Measurements from ENCODE around the gene LHPP.

Gene LHPP

DNA sequence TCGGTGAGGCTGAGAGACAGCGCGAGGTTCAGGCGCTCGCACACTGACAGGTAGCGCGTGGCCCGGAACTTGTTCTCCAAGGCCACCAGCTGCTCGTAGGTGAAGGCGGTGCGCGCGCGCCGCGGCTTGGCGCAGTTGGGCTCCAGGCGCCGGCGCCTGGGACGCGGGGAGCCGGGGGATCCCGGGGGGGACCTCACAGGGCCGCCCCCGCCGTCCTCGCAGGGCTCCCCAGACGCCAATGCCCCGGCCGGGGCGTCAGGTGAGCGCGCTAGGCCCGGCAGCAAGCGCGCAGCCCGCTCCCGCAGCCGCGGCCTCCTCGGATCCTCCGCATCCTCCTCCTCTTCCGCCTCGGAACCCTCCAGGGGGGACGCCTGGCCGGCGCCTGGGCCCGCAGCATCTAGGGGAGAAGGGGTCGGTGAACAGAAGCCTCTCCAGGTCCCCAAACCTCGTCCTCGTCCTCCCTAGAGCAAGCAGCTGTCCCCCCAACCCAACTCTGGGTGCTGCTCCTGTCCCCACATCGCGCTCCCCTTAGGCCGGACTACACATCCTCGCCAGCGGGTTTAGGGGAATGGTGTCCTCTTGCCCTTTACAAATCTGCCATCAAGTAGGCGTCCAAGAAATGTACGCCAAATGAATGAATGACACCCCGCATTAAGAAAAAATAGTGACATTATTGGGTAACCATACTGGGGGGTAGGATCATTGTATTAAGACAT is 13.7 kb upstream of the LHPP start:
- no peak for DNase-seq (ENCODE audit: low read depth)

DNA sequence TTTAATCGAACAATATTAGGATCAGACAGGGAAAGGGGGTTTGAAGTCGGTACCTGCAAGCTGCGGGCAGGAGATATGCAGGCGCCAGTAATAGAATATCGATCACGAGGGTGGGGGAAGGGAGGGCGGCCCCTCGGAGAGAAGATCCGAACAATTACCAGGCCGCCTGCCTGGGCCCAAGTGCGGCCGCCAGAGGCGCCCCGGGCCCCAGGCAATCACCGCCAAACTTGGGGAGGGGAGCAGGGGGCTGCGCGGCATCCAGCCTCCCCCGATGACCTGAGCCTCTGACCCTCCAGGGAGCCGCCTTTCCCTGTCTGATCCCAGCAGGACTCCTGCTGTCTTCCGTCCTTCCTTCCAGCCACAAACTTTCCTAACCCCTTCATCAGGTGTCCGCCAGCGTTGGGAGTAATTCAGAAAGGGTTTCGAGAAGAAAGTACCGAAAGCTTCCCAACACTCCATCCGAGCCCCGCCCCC is 12.9 kb upstream of the LHPP start:
- no peak for DNase-seq (ENCODE audit: low read depth)

DNA sequence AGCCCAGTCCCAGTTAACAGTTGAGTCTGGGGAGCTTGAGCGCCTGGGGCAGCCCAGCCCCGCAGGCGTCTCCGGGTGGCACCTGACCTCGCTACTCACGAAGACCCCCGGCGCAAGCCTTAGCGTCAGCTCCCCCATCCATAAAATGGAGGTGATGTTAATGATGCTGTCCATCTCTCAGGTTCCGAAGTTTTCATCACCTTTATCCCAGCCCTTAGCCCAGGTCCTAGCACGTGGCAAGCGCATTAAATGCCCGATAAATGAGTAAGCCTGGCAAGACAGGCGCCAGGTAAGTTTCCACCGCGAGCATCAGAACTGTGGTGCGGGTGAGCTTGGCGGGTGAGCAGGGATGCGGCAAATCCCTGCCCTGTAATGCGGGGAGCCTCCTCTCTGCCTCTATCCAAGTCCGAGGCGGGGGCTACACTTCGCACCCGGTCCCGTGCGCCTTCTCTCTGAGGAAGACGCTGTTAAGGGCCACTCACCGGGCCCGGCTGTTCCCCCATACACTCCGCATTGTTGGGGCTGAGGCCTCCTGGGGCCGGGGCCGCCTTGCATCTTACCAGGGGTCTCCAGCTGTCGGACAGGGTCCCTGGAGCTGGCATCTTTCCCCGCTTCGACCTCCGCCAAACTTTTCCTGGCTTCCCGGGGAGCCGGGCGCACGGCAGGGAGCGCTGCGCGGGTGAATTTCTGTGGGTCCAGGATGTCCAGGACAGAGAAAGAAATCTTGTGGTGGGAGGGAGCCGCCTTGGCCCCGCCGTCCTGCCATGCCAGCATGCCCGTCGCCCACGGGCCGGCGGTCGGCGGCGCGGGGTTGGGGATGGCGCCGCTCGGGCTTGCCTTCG is 12.2 kb upstream of the LHPP start:
- DNase-seq (ENCODE audit: low read depth) = no peak

DNA sequence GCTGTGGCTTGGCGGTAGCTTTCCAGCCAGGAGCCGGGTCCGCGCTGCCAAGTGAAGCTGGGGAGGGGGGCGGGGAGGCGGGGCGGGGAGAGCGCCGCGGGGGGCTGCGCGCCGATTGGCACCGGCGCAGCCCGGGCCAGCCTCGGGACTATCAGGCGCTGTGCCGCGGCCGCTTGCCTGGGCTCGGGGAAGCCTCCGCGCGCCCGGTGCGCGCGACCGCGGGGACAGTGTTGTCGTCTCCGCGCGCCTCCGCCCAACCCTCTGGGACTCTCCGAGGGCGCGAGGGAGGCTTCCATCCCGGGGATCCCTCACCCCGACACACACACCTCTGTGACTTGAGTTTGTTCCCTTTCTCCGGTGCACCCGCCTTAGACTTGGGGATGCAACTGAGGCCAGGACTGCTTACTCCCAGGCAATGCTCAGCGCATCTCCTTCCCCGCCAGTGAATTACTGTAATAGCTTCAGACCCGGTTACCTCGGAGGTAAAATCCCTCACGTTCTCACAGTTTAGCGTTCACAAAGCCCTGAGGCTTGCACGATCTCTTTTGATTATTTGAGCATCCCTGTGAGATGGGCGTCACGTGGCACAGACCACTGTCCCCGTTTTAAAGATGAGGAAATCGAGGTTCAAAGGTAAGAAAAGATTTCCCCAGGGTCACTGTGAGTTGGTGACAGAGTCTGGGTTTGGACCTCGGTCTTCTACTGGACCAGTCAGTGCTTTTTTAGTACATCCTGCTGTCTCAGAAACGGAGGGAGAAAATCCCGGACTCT is 11.4 kb upstream of the LHPP start, which contains the start of gene NKX1-2:
Gene NKX1-2 (minus strand): TSS at position 24 of the 771 bp plus-strand sequence. CDS start 92 bp downstream, outside the sequence.
- DNase-seq (ENCODE audit: low read depth) = no peak

DNA sequence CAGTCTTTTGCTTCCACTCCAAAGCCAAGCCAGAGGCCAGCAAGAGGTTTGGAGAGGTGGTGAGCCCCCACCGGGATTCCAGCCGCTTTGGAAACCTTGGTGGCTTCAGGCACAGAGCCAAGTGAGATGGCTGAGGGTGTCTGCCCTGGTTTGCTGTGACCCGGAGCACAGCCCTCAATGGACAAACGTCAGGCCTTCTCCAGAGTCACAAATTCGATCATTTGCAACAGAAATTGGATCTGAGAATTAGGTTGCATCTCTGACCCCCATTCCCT is 10.9 kb upstream of the LHPP start:
- DNase-seq (ENCODE audit: low read depth) = no peak

DNA sequence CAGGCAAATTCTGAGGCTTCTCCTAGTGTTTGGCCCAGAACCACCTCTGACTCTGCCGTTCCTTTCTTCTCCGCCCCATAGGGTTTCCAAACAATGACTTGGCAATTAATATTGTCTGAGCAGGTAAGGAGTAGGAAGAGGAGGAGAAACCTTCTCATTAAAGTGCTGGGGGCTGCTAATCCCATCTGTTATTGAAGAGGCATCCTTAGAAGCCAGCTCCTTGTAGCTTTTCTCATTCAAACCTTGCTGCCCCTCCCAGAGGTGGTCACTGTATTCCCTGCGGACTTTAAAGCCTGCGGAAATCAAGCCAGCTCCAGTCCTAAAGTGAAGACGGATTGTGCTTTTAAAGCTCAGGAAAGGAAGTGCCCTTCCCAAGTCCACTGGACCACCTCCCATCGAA is 10.3 kb upstream of the LHPP start:
- no peak for DNase-seq (ENCODE audit: low read depth)

DNA sequence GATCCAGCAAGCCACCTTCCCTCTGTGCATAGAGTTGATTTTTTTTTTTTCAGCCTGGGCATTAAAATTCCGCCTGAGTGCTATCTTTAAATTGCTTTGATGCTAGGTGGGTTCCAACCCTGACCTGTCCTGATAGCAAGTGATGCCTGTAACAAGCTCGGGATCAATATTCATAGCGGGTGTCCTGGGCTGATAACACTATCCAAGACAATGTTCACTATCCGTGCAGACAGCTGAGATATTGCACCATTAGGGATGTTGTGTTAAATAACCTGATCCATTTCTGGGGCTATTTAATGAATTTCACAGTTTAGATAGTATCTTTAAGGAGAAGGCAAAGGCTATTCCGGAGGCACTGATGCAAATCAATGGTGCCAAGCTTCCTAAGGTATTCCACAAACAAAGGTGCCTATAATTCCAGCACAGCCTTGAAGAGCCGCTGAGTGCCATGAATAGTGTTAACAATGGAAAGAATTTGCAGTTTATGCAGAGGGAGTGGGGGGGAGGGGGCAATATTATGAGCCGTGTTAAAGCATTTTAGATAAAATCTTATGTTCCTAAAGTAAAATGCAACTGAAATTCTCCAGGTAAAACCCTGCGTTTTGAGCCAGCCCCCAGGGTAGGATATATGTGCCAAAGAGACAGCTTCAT is 7.5 kb upstream of the LHPP start:
- DNase-seq (ENCODE audit: low read depth) = no peak

DNA sequence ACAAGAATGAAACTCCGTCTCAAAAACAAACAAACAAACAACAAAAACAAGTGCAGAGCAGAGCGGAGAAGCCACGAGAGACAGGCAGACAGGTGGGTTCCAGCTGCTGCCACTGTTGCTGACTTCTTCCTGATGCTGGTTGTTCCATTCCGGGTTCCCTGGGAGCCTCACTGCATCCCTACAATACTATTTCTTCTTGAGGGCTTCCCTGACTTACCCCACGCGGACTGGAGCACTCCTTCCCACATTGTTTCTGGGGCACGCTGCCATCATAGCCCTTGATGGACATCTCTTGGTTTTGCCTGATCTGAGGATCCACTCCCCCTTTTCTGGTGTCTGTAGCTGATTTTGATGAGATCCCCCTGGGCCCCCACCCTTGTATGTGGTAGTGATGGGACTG is 6.2 kb upstream of the LHPP start:
- DNase-seq (ENCODE audit: low read depth) = no peak

DNA sequence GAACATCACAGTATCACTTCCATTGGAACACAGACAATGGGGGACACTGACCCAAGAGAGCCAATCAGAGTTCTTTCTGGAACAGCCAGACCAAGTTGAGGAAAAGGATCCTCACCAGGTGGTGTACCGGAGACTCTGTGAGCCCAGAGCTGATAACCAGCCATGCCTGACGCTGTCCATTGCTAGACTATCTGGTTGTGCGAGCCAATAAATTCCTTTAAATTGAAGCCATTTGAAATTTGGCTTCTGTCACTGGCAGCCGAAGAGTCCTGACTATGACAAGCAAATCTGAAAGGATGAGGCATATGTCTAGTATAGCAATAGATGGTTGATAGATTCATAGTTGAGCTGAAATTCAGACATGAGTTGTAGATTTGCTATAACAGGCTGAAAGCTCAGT is 3.1 kb upstream of the LHPP start:
- no peak for DNase-seq (ENCODE audit: low read depth)

DNA sequence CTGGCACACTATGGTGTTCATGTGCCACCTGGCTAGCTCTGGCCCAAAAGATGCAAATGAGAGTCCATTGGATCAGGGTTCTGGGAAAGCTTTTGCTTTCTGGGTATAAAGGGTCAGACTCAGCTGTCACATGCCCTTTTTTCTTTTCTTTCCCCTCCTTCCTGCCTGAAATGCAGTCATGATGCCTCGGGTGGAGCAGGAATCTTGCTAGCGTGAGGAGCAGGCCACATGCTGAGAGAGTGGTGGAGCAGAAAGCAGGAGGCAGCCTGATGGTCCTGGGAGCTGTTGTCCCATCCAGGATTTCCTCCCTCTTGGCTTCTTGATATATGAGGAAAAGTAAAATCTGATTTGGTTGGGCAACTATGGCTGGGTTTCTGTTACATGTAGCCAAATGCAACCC is 2.7 kb upstream of the LHPP start:
- DNase-seq (ENCODE audit: low read depth) = no peak

DNA sequence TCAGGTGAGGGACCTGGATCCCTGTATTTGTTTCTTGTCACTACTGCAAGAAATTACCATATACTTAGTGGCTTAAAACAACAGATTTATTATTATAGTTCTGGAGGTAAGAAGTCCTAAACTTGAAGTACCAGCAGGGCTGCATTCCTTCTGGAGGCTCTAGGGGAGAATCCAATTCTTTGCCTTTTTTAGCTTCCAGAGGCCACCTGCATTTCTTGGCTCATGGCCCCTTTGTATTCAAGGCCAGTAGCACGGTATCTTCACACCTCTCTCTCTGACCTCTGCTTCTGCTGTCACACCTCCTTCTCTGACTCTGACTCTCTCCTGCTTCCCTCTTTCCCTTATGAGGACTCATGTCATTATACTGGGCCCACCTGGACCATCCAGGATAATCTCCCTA is 2.2 kb upstream of the LHPP start:
- DNase-seq (ENCODE audit: low read depth) = no peak

DNA sequence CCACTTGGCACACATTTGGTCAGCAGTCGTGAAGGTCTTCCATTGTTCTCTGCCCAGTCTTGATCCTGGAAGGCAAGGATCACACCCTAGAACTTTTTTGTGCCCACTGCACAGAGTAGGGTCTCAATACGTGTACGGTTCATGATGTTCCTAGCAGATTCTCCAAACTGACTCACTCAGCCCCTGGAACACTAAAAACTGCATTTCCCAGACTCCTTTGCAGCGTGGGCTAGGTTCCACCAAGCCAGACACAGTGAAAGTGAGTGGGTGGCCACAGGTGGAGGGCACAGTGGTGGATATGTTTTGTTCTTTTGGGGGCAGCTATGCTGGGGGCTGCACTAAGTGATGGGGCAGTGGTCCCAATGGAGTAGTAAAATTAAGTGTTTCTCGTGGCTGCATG is 1.5 kb upstream of the LHPP start:
- no peak for DNase-seq (ENCODE audit: low read depth)

DNA sequence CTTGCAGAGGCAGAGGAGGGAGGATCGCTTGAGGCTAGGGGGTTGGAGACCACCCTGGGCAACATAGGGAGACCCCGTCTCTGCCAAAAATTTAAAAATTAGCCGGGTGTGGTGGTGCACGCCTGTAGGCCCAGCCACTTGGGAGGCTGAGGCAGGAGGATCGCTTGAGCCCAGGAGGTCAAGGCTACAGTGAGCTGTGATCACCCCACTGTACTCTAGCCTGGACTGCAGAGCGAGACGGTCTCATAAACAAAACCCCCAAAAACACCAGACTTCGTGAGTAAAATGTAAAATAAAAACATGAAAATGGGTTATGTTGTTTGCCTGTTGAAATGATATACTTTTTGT is 699 bp downstream of the LHPP start:
- DNase-seq (ENCODE audit: low read depth) = no peak

DNA sequence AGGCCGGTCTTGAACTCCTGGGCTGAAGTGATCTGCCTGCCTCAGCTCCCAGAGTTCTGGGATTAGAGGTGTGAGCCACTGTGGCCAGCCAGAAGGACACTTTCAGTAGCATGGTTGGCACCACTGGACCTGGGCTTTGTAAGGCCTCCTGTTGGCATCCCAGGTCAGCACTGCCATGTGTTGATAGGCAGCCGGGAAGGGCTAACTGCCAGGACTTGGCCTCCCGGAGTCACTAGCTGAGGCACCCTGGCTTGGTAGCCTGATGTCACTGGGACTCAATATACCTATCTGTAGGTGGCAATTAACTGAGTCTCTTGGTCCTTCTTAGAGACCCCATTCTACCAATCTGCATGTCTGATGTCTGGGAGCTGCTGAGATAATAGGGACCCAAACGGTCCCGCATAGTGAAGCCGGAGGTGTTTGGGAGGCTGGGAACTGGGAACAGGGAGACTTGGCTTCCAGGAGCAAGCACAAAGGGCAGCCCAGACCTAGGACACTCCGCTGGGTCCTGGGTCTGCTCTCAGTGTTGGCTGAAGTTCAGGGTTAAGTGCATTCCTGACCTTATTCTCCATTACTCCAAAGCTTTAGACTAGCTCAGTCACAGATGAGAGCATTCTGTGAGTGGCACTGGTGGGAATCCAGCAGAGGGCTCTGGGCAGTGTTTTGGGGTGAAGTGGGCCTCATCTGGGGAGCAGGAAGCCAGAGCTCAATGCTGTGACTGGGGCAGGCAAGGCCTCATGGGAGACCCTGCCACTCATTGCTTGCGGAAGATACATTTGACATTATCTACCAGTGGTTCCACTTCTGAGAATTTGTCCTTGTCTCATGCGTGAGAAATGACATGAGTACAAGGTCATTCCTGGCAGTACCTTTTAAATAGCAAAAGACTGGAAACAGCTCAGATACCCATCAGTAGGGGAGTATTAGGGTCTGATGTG is 2.7 kb downstream of the LHPP start:
- no peak for DNase-seq (ENCODE audit: low read depth)

DNA sequence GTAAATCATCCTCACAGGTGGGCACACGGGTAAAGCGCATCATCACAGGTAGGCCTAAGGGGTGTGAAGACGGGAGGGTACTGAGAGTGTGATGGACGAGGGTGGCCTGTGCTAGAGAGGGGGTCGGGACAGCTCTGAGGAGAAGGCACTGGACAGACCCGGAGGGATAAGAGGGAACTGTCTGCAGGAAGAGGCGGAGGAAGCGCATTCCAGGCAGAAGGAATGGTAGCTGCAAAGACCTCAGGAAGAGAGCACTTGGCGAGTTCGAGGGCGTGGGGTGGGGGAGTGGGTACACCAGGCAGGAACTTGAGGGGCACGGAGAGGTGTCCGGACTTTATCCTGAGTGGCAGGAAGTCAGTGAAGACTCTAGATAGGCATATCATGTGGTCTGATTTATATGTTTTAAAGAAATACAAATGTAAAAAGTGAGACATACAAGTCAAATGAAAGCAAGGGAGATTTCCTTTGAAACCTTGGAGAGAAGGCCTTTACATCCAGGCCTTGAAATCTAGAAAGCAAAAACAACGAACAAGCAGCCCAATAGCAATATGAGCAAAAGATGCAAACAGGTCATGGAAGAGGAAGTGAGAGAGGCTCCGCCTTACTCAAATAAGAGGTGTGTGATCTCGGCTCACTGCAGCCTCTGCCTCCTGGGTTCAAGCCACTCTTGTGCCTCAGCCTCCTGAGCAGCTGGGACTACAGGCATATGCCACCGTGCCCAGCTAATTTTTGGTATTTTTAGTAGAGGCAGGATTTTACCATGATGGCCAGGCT is 3.6 kb downstream of the LHPP start:
- DNase-seq (ENCODE audit: low read depth) = no peak

DNA sequence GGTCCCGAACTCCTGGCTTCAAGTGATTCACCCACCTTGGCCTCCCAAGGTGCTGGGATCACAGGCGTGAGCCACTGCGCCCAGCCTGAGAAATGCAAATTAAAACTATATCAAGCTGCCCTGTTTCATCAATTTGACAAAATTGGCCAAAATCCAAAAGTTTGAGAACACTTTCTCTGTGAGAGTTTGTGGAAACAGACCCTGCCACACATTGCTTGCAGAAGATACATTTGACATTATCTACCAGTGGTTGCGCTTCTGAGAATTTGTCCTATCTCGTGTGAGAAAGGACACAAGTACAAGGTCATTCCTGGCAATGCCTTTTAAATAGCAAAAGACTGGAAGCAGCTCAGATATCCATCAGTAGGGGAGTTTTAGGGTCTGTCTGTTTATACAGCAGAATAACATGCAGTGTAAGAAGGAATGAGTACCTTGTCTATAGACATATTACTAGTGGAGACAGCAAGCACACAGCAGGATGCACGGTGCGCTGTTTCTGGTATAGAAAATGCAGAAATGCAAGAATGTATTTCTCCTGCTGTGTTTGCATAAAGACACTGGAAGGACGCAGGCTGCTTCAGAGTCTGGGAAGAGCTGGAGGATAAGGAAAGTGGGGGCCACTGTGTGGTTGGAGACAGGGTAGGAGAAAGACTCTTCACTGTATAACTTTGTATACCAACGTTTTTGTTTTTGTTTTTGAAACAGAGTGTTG is 4.3 kb downstream of the LHPP start:
- no peak for DNase-seq (ENCODE audit: low read depth)

DNA sequence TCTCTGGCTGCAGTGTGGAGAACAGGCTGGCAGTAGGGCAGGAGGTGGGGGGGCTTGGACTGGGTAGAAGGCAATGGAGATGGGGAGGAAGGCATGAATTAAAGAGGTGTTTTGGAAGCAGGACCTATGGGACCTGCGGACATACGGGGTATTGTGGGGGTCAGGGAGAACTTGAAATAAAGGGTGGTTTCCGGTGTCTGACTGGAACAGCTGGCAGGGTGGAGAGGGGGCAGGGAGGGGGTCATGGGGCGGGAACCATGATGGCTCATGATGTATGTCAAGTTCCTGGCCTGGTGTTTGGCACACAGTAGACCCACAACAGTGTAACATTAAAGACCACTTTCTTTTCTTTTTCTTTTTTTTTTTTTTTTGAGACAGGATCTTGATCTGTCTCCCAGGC is 5.5 kb downstream of the LHPP start:
- DNase-seq (ENCODE audit: low read depth) = no peak

DNA sequence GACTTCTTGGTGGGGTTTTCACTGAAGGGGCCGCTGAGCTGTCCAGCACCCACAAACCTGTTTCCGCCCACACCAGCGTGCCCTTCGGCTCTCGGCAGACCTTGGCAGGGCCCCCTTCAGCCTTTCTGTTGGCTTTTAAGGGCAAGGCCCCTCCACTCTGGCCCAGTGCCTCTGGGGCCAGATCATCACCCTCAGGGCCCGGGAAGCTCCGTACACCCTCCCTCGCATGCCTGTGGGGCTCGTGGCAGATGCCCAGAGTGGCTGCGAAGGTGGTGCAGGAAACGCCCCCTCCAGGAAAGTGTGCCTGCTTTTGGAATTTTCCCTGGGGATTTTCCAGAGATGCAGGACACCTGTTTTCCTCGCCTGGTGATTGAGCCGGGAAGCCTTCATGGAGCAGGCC is 7.0 kb downstream of the LHPP start:
- DNase-seq (ENCODE audit: low read depth) = no peak

DNA sequence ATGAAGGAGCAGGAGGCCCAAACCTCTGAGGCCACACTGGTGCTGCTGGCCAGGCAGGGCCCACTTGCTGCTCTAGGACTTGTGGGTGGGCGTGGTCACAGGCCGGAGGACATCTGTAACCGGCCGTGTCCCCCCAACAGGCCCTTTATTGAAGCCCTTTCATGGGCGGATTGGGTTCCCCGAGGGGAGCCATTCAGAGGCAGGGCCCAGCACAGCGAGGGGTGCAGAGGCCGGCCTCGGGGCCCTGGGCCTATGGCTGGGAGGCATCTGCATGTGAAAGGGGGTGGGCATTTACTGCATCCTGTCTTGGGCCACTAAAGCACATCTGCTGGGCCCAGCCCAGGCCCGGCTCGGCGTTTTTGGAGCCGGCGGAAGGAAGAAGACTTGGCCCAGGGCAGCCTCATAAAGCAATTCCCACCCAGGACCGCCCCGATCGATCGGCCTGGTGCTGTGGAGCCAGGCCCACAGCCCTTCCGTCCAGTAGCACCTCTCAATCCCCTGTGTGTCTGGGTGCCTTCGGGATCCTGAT is 8.4 kb downstream of the LHPP start:
- DNase-seq (ENCODE audit: low read depth) = no peak
